B cell (primary cell): Measurements from ENCODE around the gene RRN3. TPM values are rescaled to one million over a fixed set of nuclear protein-coding genes. Genes with fewer than 3 reads are reported as not detected.
"Not testable (repeated sequence)": the region's sequence is repeated elsewhere in the genome, so short reads cannot be mapped to it uniquely, and the experiment has no call there.

Source experiments
- ATAC-seq: fragments of 200-7000 bp; cut with Tn5 transposase; one replicate; pipeline ENCODE4 v1.10.0; 2021; ENCODE audit warnings: low read depth, mild to moderate bottlenecking, moderate number of reproducible peaks, moderate library complexity
- CTCF ChIA-PET: fragments of 350-600 bp; sonication (Branson Sonifier 250); formaldehyde crosslinking; loops from one replicate; lab custom pipeline; 2021; ENCODE audit warnings: antibody characterized with exemption, inconsistent platforms; lab: Charles Lee
- POLR2A ChIA-PET: fragments of 350-600 bp; sonication (Branson Sonifier 250); formaldehyde crosslinking; loops from one replicate; lab custom pipeline; 2021; ENCODE audit warnings: antibody characterized with exemption; lab: Charles Lee
- DNase-seq: peaks from one replicate; pipeline ENCODE4 v3.0.0; 2013
- H2AFZ ChIP-seq: 2 replicates; pipeline ENCODE4 v1.6.1; 2012; ENCODE audit warnings: mild to moderate bottlenecking, low read depth, low read length; ENCODE audit not compliant: insufficient read depth, poor library complexity, severe bottlenecking
- H3K27ac ChIP-seq, 2 donors: 1 replicate in 1 of 2; 2 replicates in 1 of 2; pipeline ENCODE4 v1.5.1; 2012 to 2013; ENCODE audit warnings: low read length in 2 of 2, mild to moderate bottlenecking in 2 of 2, moderate library complexity in 1 of 2
- H3K27me3 ChIP-seq, 4 experiments: fragments of 200-600 bp in 1 of 4; sonication (generic) in 1 of 4; replicated peaks in 1 of 4; 1 replicate in 2 of 4; 2 replicates in 2 of 4; pipeline versions ENCODE4 v1.6.1 to v1.7.0; 2013 to 2016; ENCODE audit warnings: low read length in 3 of 4, mild to moderate bottlenecking in 2 of 4, mixed read lengths in 1 of 4, moderate library complexity in 1 of 4; ENCODE audit not compliant: insufficient read depth in 4 of 4, control insufficient read depth in 3 of 4; ENCODE audit errors: control extremely low read depth in 1 of 4
- H3K36me3 ChIP-seq, 2 experiments: replicated peaks in 1 of 2; 1 replicate in 1 of 2; 2 replicates in 1 of 2; pipeline versions ENCODE4 v1.6.1 to v1.7.1; 2013; ENCODE audit warnings: low read length in 1 of 2; ENCODE audit not compliant: insufficient read depth in 2 of 2, control insufficient read depth in 1 of 2; ENCODE audit errors: control extremely low read depth in 1 of 2, extremely low read depth in 1 of 2
- H3K4me1 ChIP-seq, 2 donors: fragments of 200-600 bp in 1 of 2; sonication (generic) in 1 of 2; 1 replicate in 1 of 2; 2 replicates in 1 of 2; pipeline versions ENCODE4 v1.5.1 to v1.6.1; 2013 to 2017; ENCODE audit warnings: low read length in 2 of 2; ENCODE audit not compliant: control insufficient read depth in 2 of 2, insufficient read depth in 2 of 2
- H3K4me2 ChIP-seq: replicated peaks from 2 replicates; pipeline ENCODE3; 2012; ENCODE audit warnings: mild to moderate bottlenecking, low read depth, low read length; ENCODE audit not compliant: poor library complexity, severe bottlenecking
- H3K4me3 ChIP-seq, 5 experiments: fragments of 200-600 bp in 1 of 5; sonication (generic) in 1 of 5; 1 replicate in 3 of 5; 2 replicates in 2 of 5; pipeline versions ENCODE4 v1.5.1 to v1.7.0; 2011 to 2016; ENCODE audit warnings: low read length in 4 of 5, mild to moderate bottlenecking in 4 of 5, low read depth in 2 of 5, control low read depth in 1 of 5, moderate library complexity in 1 of 5; ENCODE audit not compliant: insufficient read depth in 1 of 5; ENCODE audit errors: control extremely low read depth in 1 of 5, extremely low read depth in 1 of 5
- H3K79me2 ChIP-seq: fragments of 200-600 bp; sonication (generic); one replicate; pipeline ENCODE4 v1.6.0; 2016; ENCODE audit warnings: low read length; ENCODE audit not compliant: control insufficient read depth, insufficient read depth
- H3K9ac ChIP-seq: fragments of 200-600 bp; sonication (generic); 2 replicates; pipeline ENCODE4 v1.6.1; 2017; ENCODE audit warnings: mild to moderate bottlenecking, low read length, moderate library complexity
- H3K9me3 ChIP-seq, 3 donors: one replicate each; pipeline versions ENCODE4 v1.6.1 to v1.7.1; 2013; ENCODE audit warnings: low read length in 2 of 3; ENCODE audit not compliant: control insufficient read depth in 2 of 3, insufficient read depth in 1 of 3; ENCODE audit errors: control extremely low read depth in 1 of 3
- H4K20me1 ChIP-seq: 2 replicates; pipeline ENCODE4 v1.6.0; 2012; ENCODE audit warnings: mild to moderate bottlenecking, low read length; ENCODE audit not compliant: insufficient read depth, control insufficient read depth, poor library complexity, severe bottlenecking
- H3K27ac Mint-ChIP-seq: one replicate; pipeline ENCODE4 v1.8.0; 2021; ENCODE audit warnings: mixed read lengths
- H3K27me3 Mint-ChIP-seq: one replicate; pipeline ENCODE4 v1.8.0; 2021; ENCODE audit warnings: mixed read lengths
- H3K4me1 Mint-ChIP-seq: one replicate; pipeline ENCODE4 v1.8.0; 2021; ENCODE audit warnings: mixed read lengths
- H3K4me3 Mint-ChIP-seq: one replicate; pipeline ENCODE4 v1.8.0; 2021; ENCODE audit warnings: mixed read lengths
- H3K9me3 Mint-ChIP-seq: one replicate; pipeline ENCODE4 v1.8.0; 2022; ENCODE audit warnings: mixed read lengths; ENCODE audit not compliant: insufficient read depth
- EZH2 ChIP-seq: IDR thresholded peaks from 2 replicates; pipeline ENCODE4 v1.6.1; 2012; ENCODE audit warnings: borderline replicate concordance, low read depth, mild to moderate bottlenecking, moderate library complexity, low read length; ENCODE audit not compliant: insufficient read depth, poor library complexity, severe bottlenecking
- WGBS: methylation state at CpG from one replicate; pipeline ENCODE4 v1.1.5; 2013; ENCODE audit warnings: missing lambda C conversion rate; ENCODE audit not compliant: insufficient coverage; 5-methylcytosine and 5-hydroxymethylcytosine counted together
- intact Hi-C: fragments of 100-400 bp; cut with micrococcal nuclease; formaldehyde crosslinking; loops from one replicate; pipeline ENCODE4 v1.10.0; 2022
- polyA plus RNA-seq: library from polyadenylated mRNA; depleted of rRNA; stranded (reverse); fragments of >200 nt; gene quantifications from 2 replicates; pipeline ENCODE4 v1.2.3, GENCODE V29; 2012
- total RNA-seq, 2 donors: library from RNA; stranded (reverse); fragments of 120-200 nt in 1 of 2; gene quantifications; 1 replicate in 1 of 2; 2 replicates in 1 of 2; pipeline versions ENCODE4 v1.2.3 to v1.2.4, GENCODE V29; 2013 to 2022
- TF ChIP-seq, protein P1 (sequence below): fragments of 200-600 bp; IDR thresholded peaks from one replicate; pipeline ENCODE4 v1.8.0; 2022; ENCODE audit warnings: antibody characterized with exemption, mild to moderate bottlenecking

RRN3 gene
- total and polyA plus RNA-seq, 2 donors (not counting 1 experiment from before 2014, with no cell fraction given) = 11.7 to 34.6 TPM

DNA sequence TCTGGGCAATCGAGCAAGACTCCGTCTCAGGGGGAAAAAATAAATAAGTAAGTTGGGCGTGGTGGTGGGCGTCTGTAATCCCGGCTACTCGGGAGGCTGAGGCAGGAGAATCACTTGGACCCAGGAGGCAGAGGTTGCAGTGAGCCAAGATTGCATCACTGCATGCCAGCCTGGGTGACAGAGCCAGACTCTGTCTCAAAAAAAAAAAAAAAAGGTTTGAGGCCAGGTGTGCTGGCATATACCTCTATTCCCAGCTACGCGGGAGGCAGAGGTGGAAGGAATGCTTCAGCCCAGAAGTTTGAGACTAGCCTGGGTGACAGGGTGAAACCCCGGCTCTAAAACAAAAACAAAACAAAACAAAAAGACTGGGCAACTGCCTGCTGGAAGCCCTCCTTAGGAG is 48.8 kb downstream of the RRN3 start:
- H3K4me1 Mint-ChIP-seq, H3K27me3 ChIP-seq, H3K4me2 ChIP-seq, H3K9me3 ChIP-seq, H3K27ac Mint-ChIP-seq, CTCF ChIA-PET, H3K27me3 Mint-ChIP-seq, H3K9ac ChIP-seq, DNase-seq, H2AFZ ChIP-seq, H4K20me1 ChIP-seq, H3K27ac ChIP-seq, intact Hi-C loops, H3K4me1 ChIP-seq, H3K9me3 Mint-ChIP-seq, H3K4me3 Mint-ChIP-seq, POLR2A ChIA-PET, ATAC-seq, H3K4me3 ChIP-seq: not testable (repeated sequence)
- Histone ChIP-seq H3K79me2 (peaks cover 23% of the 10 kb centered on the region), H3K36me3 (peaks cover 4 to 20% of the 10 kb centered on the region in 2 experiments)
- 97% methylated on average over 9 of the region's 9 CpGs for WGBS

DNA sequence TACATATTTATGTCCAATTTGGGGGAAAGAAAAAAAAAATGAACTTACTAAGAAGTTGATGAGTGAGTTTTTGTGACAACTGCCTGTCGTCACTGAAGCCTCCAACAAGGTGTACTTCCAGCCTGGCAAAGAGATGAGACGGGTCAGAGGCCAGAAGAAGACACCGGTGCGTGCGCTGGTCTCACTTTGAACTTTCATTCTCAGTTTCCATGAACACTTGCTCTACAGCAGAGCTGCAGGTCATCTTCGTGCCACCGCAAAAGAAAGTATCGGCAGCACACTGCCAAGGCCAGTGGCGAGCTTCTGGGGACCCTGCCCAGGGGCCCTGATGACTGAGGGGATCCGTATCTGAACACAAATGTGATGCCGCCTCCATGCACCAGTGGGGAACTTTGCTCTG is 49.8 kb downstream of the RRN3 start:
- Histone ChIP-seq H2AFZ (no peak overlapping the region), H3K79me2 (peaks cover 18% of the 10 kb centered on the region), H3K4me2 (no peak overlapping the region), H3K9ac (no peak overlapping the region), H4K20me1 (no peaks in the 10 kb centered on the region), H3K4me1 (no peaks in the 10 kb centered on the region), H3K27ac (no peak overlapping the region), H3K4me3 (no peak overlapping the region), H3K9me3 (no peaks in the 10 kb centered on the region), H3K27me3 (no peaks in the 10 kb centered on the region), H3K36me3 (peaks cover 4 to 29% of the 10 kb centered on the region in 2 experiments)
- Mint-ChIP-seq H3K9me3 (no peaks in the 10 kb centered on the region), H3K27me3 (no peaks in the 10 kb centered on the region), H3K4me1 (no peaks in the 10 kb centered on the region), H3K27ac (no peak overlapping the region), H3K4me3 (no peak overlapping the region)
- no peak for TF ChIP-seq EZH2
- TF ChIP-seq, protein P1, sequence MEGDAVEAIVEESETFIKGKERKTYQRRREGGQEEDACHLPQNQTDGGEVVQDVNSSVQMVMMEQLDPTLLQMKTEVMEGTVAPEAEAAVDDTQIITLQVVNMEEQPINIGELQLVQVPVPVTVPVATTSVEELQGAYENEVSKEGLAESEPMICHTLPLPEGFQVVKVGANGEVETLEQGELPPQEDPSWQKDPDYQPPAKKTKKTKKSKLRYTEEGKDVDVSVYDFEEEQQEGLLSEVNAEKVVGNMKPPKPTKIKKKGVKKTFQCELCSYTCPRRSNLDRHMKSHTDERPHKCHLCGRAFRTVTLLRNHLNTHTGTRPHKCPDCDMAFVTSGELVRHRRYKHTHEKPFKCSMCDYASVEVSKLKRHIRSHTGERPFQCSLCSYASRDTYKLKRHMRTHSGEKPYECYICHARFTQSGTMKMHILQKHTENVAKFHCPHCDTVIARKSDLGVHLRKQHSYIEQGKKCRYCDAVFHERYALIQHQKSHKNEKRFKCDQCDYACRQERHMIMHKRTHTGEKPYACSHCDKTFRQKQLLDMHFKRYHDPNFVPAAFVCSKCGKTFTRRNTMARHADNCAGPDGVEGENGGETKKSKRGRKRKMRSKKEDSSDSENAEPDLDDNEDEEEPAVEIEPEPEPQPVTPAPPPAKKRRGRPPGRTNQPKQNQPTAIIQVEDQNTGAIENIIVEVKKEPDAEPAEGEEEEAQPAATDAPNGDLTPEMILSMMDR = no peak
- ATAC-seq (no peak), DNase-seq (no peak)
- 96% methylated on average over 10 of the region's 11 CpGs for WGBS
- ChIA-PET CTCF (interaction anchor here (0.6 kb wide), 1 partner anchor 510 kb away, joined by 3 read pairs; no protein-coding TSS in a partner anchor), POLR2A (no interaction called here)
- intact Hi-C loops = no loop called here
